ENCODE data around the gene TCF12. TPM values are rescaled to one million over a fixed set of nuclear protein-coding genes. Genes with fewer than 3 reads are reported as not detected.

The TCF12 gene
- total RNA-seq, 1 experiment from 2014 or later = 76.7 TPM

DNA sequence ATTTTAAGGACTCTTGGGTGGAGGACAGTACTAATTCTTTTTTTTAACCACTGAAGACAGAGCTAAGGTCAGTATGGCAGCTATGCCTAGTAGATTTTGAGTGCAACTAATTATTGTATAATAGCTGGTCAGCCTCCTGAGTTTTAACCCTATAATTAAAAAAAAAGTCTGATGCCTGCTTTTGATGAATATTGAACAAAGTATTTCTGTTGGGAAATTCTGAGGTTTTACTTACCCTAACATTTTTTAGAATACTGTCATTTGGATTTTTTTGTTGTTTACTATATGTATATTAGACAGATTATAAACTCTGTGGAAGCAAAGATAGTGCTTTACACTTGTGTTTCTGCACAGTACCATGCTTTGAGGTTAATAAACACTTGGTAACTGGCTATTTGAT, 20.8 kb downstream of the TCF12 start:
- Mint-ChIP-seq H3K36me3 (ENCODE audit: insufficient read depth in 1 of 3, low read depth in 3 of 3) (peaks cover 18 to 22% (median 20%) of the 10 kb centered on the region in 3 experiments), H3K27ac (no peak overlapping the region), H3K9me3 (peaks cover 0 to 2% of the 10 kb centered on the region in 2 experiments; a peak in 2 of 5 replicates), H3K27me3 (ENCODE audit: low read depth) (no peaks in the 10 kb centered on the region), H3K4me1 (peaks cover 27 to 43% of the 10 kb centered on the region in 2 experiments), H3K4me3 (no peak overlapping the region)
- no peak overlapping the region for H2AFZ ChIP-seq (ENCODE audit: low read length)
- no peak overlapping the region for H3K18ac ChIP-seq (ENCODE audit: insufficient read length, low read depth, low read length)
- H4K20me1 ChIP-seq (ENCODE audit: control insufficient read depth, insufficient read depth, insufficient read length) = no peaks in the 10 kb centered on the region
- no peak overlapping the region for H3T11ph ChIP-seq (ENCODE audit: low read length)
- H3K4me2 ChIP-seq (ENCODE audit: insufficient read depth, insufficient read length, low read length) = no peak overlapping the region
- no peak overlapping the region for H3K23ac ChIP-seq (ENCODE audit: insufficient read length, low read depth, low read length)
- H4K8ac ChIP-seq (replicated peaks; ENCODE audit: insufficient read length, low read depth, low read length) = no peak overlapping the region
- no peak overlapping the region for H2BK12ac ChIP-seq (ENCODE audit: insufficient read length, low read depth, low read length)
- H4K91ac ChIP-seq (ENCODE audit: insufficient read length, low read depth, low read length) = no peak overlapping the region
- no peak for DNase-seq
- no peak overlapping the region for H2BK5ac ChIP-seq (ENCODE audit: insufficient read length, low read length)
- H2BK120ac ChIP-seq (ENCODE audit: low read depth, low read length, poor library complexity, severe bottlenecking) = no peak overlapping the region
- H3K79me2 ChIP-seq (ENCODE audit: insufficient read depth, low read length) = peaks cover 32% of the 10 kb centered on the region; the same call in 1 of the 2 replicates
- no peak overlapping the region for H3K56ac ChIP-seq (ENCODE audit: insufficient read length, low read depth, low read length)
- H2BK20ac ChIP-seq (ENCODE audit: low read depth, low read length, poor library complexity, severe bottlenecking) = no peak overlapping the region
- no peak overlapping the region for H2AK5ac ChIP-seq (ENCODE audit: insufficient read length, low read length)
- H3K79me1 ChIP-seq (ENCODE audit: insufficient read depth, low read depth, low read length, poor library complexity, severe bottlenecking) = no peaks in the 10 kb centered on the region
- TF ChIP-seq, protein P1, sequence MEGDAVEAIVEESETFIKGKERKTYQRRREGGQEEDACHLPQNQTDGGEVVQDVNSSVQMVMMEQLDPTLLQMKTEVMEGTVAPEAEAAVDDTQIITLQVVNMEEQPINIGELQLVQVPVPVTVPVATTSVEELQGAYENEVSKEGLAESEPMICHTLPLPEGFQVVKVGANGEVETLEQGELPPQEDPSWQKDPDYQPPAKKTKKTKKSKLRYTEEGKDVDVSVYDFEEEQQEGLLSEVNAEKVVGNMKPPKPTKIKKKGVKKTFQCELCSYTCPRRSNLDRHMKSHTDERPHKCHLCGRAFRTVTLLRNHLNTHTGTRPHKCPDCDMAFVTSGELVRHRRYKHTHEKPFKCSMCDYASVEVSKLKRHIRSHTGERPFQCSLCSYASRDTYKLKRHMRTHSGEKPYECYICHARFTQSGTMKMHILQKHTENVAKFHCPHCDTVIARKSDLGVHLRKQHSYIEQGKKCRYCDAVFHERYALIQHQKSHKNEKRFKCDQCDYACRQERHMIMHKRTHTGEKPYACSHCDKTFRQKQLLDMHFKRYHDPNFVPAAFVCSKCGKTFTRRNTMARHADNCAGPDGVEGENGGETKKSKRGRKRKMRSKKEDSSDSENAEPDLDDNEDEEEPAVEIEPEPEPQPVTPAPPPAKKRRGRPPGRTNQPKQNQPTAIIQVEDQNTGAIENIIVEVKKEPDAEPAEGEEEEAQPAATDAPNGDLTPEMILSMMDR (conservative IDR thresholded peaks at IDR 0.05) = no peak
- no peak overlapping the region for H3K14ac ChIP-seq (ENCODE audit: insufficient read depth, low read length)
- H3K23me2 ChIP-seq (ENCODE audit: insufficient read length, low read depth, low read length, poor library complexity, severe bottlenecking) = no peaks in the 10 kb centered on the region
- H3K9me3 ChIP-seq (ENCODE audit: control insufficient read depth, low read depth, low read length) = no peaks in the 10 kb centered on the region
- H3K9ac ChIP-seq (ENCODE audit: extremely low read depth, insufficient read length, low read length) = no peak overlapping the region
- no peaks in the 10 kb centered on the region; the same call in 1 of the 2 replicates for H3K4me1 ChIP-seq (ENCODE audit: insufficient read depth, low read length)
- no peak overlapping the region for H2BK15ac ChIP-seq (ENCODE audit: low read depth, low read length)
- H3K4ac ChIP-seq (ENCODE audit: low read depth, low read length) = no peak overlapping the region
- no peak overlapping the region for H4K5ac ChIP-seq (ENCODE audit: insufficient read length, low read depth, low read length)
- no peak overlapping the region for H3K27ac ChIP-seq (ENCODE audit: insufficient read length, low read depth, low read length)
- H3K27me3 ChIP-seq (ENCODE audit: insufficient read depth, low read length) = no peaks in the 10 kb centered on the region

Measured in H9 (cell line).